ENCODE results near the gene RPL37.

The RPL37 gene

DNA sequence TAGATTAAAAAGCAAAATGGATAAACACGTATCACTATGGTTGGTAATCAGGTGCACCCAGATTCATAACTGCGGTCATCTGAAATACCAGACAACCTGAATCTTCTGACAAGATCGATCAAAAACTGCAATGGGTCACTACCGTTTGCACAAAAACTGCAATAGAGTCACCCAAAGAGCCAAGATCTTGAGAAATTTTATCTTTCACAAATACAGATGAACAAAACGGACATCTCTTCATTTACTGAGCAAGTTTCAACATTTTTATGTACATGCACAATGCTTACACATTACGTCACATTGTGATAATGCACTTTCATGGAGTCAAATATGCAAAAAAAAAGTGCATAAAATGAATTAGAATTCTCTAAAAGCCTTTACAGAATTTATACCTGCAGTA is 55.5 kb downstream of the RPL37 start:
- Histone ChIP-seq H2AFZ (ENCODE audit: low read length) (no peak overlapping the region), H3K9me3 (replicated peaks; ENCODE audit: insufficient read depth, low read length) (no peaks in the 10 kb centered on the region), H3K9ac (ENCODE audit: low read length) (no peak overlapping the region), H3K36me3 (replicated peaks; ENCODE audit: insufficient read depth, low read length) (no peaks in the 10 kb centered on the region; the same call in 1 of the 2 replicates), H4K20me1 (ENCODE audit: insufficient read depth, low read length) (0 out of 2 replicates have a peak, but pooled peaks cover 3% of the 10 kb centered on the region), H3K4me2 (ENCODE audit: low read depth, low read length) (no peak overlapping the region), H3K27ac (ENCODE audit: low read length) (no peak overlapping the region), H3K4me3 (ENCODE audit: low read length) (no peak overlapping the region), H3K27me3 (replicated peaks; ENCODE audit: insufficient read depth, low read length) (no peaks in the 10 kb centered on the region), H3K9me2 (replicated peaks; ENCODE audit: insufficient read depth, low read length) (no peaks in the 10 kb centered on the region), H3F3A (ENCODE audit: insufficient read depth, low read length) (no peaks in the 10 kb centered on the region), H3K4me1 (ENCODE audit: low read length) (no peaks in the 10 kb centered on the region), H3K79me2 (ENCODE audit: low read length) (peaks cover 61% of the 10 kb centered on the region)
- no peak for DNase-seq
- TF ChIP-seq EZH2 (optimal IDR thresholded peaks at IDR 0.05; ENCODE audit: low read depth, low read length) (no peak), EZH2phosphoT487 (IDR thresholded peaks at IDR 0.05; ENCODE audit: low read length) (no peak)
- TF ChIP-seq, protein P1, sequence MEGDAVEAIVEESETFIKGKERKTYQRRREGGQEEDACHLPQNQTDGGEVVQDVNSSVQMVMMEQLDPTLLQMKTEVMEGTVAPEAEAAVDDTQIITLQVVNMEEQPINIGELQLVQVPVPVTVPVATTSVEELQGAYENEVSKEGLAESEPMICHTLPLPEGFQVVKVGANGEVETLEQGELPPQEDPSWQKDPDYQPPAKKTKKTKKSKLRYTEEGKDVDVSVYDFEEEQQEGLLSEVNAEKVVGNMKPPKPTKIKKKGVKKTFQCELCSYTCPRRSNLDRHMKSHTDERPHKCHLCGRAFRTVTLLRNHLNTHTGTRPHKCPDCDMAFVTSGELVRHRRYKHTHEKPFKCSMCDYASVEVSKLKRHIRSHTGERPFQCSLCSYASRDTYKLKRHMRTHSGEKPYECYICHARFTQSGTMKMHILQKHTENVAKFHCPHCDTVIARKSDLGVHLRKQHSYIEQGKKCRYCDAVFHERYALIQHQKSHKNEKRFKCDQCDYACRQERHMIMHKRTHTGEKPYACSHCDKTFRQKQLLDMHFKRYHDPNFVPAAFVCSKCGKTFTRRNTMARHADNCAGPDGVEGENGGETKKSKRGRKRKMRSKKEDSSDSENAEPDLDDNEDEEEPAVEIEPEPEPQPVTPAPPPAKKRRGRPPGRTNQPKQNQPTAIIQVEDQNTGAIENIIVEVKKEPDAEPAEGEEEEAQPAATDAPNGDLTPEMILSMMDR (IDR thresholded peaks at IDR 0.05; ENCODE audit: low read length): no peak

DNA sequence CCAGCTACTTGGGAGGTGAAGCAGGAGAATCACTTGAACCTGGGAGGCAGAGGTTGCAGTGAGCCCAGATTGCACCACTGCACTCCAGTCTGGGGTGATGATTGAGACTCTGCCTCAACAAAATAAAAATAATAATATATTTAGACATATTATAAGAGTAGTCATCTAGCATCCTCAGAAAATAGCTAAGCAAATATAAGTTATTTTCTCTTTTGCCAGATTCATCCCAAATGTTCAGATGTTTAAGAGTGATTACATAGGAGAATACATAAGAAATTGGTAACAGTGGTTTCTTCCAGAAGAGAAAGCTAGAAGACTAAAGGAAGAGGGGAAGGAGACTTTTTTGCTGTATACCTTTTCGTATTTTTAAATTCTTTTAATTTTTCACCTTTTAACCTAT is 56.9 kb downstream of the RPL37 start:
- peaks cover 47% of the 10 kb centered on the region for H3K79me2 ChIP-seq (ENCODE audit: low read length)
- H3K27me3 ChIP-seq (replicated peaks; ENCODE audit: insufficient read depth, low read length): no peaks in the 10 kb centered on the region
- no peak for TF ChIP-seq EZH2 (optimal IDR thresholded peaks at IDR 0.05; ENCODE audit: low read depth, low read length)
- TF ChIP-seq, protein P1 (IDR thresholded peaks at IDR 0.05; ENCODE audit: low read length): no peak
- TF ChIP-seq EZH2phosphoT487 (IDR thresholded peaks at IDR 0.05; ENCODE audit: low read length): no peak

DNA sequence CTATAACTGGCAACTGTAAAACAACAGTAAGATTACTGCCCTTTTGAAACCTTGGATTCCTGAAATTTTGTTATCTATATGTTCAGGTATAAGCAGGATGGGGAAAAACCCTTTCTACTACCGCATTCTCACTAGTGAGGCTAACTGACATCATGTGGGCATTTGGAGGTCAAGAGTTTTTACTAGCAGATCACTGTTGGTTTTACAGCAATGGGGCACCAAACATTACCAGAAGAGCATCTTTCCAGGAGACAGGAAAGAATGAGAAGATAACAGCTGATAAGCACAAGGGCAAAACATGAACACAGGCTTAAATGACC is 58.4 kb downstream of the RPL37 start:
- Histone ChIP-seq H3K4me3 (ENCODE audit: low read length) (no peak overlapping the region), H3K9me2 (replicated peaks; ENCODE audit: insufficient read depth, low read length) (no peaks in the 10 kb centered on the region), H4K20me1 (ENCODE audit: insufficient read depth, low read length) (0 out of 2 replicates have a peak, but pooled peaks cover 3% of the 10 kb centered on the region), H3K9ac (ENCODE audit: low read length) (no peak overlapping the region), H3K79me2 (ENCODE audit: low read length) (peaks cover 35% of the 10 kb centered on the region), H3K4me2 (ENCODE audit: low read depth, low read length) (no peak overlapping the region), H3K27ac (ENCODE audit: low read length) (no peak overlapping the region), H3K4me1 (ENCODE audit: low read length) (no peaks in the 10 kb centered on the region), H3K9me3 (replicated peaks; ENCODE audit: insufficient read depth, low read length) (no peaks in the 10 kb centered on the region), H3K27me3 (replicated peaks; ENCODE audit: insufficient read depth, low read length) (no peaks in the 10 kb centered on the region), H3F3A (ENCODE audit: insufficient read depth, low read length) (no peaks in the 10 kb centered on the region), H3K36me3 (replicated peaks; ENCODE audit: insufficient read depth, low read length) (peaks cover 4% of the 10 kb centered on the region; the same call in 1 of the 2 replicates), H2AFZ (ENCODE audit: low read length) (no peak overlapping the region)
- TF ChIP-seq, protein P1 (IDR thresholded peaks at IDR 0.05; ENCODE audit: low read length): no peak
- no peak for TF ChIP-seq EZH2 (optimal IDR thresholded peaks at IDR 0.05; ENCODE audit: low read depth, low read length)
- no peak for TF ChIP-seq EZH2phosphoT487 (IDR thresholded peaks at IDR 0.05; ENCODE audit: low read length)
- DNase-seq: no peak

More for the DNA sequence above, 56.9 kb downstream of the RPL37 start:
- Histone ChIP-seq H4K20me1 (ENCODE audit: insufficient read depth, low read length) (0 out of 2 replicates have a peak, but pooled peaks cover 3% of the 10 kb centered on the region), H3K27ac (ENCODE audit: low read length) (no peak overlapping the region), H3K9me3 (replicated peaks; ENCODE audit: insufficient read depth, low read length) (no peaks in the 10 kb centered on the region), H3K9ac (ENCODE audit: low read length) (no peak overlapping the region), H3K4me3 (ENCODE audit: low read length) (no peak overlapping the region), H3F3A (ENCODE audit: insufficient read depth, low read length) (no peaks in the 10 kb centered on the region), H3K4me1 (ENCODE audit: low read length) (no peaks in the 10 kb centered on the region), H3K4me2 (ENCODE audit: low read depth, low read length) (no peak overlapping the region), H3K9me2 (replicated peaks; ENCODE audit: insufficient read depth, low read length) (no peaks in the 10 kb centered on the region), H2AFZ (ENCODE audit: low read length) (no peak overlapping the region), H3K36me3 (replicated peaks; ENCODE audit: insufficient read depth, low read length) (no peaks in the 10 kb centered on the region; the same call in 1 of the 2 replicates)
- no peak for DNase-seq

Data from MM.1S (cell line).